ENCODE measurements around the gene SLC16A3.

Gene SLC16A3

DNA sequence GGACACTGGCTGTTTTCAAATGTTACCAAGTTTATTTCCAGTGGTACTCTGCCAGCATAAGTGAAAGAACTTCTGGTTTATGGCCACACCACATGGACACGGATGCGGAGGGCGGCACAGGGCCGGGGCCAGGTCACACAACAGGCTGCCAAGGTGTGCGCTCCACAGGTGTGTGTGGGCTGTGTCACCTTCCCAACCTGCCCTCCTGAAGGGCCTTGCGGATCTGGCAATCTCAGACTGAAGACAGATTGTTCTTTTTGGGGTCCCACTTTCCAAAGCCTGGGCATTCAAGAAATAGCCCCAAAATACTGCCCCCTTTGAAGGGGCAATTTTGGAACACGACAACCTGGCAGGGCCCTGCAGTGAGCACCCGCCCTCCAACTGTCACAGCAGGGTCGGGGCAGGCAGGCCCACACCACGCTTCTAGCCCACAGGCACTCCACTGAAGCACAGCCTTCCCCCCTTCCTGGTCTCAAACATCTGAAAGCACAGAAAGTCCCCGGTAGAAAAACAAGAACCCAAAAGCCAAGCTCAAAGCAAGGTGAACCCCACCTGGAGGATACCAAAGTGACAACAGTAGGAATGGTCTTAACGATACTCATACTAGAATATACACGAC, 41.1 kb downstream of the SLC16A3 start:
- no peak for DNase-seq

DNA sequence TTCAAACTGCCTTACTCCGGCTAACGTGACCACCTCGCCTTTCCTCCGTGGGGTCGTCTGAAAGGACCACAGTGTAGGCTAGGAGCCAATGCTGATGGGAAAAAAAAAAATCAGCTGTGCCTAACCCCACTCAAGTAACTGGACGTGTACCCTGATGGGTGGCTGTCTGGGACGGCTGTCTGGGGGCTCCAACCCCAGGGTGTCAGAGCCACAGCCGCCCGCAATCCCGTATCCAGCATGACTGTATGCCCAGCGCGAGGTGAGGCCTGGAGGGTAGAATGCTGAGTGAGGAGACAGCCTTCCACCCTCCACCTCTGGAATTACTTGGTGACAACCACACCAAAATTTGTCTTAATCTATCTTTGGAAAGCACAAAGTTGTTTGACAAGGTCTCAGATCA, 41.8 kb downstream of the SLC16A3 start:
- no peak for DNase-seq

DNA sequence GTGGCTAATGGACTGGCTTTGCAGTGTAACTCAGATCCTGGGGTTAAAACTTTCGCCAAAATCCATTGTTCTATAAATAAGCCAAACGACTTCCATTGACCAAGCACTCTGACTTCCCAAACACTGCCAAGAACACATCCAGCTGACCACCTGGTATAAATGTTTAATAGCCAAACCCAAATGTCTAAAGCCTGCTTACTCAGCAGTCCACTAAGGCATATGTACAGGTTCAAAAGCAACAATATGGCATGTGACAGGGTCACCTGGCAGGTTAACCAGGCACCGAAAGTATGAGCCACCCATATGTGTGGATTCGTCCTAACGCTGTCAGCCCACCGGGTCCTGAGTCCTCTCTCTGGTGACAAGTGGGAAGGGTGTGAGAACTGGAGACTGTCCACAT, 42.6 kb downstream of the SLC16A3 start:
- DNase-seq: no peak

DNA sequence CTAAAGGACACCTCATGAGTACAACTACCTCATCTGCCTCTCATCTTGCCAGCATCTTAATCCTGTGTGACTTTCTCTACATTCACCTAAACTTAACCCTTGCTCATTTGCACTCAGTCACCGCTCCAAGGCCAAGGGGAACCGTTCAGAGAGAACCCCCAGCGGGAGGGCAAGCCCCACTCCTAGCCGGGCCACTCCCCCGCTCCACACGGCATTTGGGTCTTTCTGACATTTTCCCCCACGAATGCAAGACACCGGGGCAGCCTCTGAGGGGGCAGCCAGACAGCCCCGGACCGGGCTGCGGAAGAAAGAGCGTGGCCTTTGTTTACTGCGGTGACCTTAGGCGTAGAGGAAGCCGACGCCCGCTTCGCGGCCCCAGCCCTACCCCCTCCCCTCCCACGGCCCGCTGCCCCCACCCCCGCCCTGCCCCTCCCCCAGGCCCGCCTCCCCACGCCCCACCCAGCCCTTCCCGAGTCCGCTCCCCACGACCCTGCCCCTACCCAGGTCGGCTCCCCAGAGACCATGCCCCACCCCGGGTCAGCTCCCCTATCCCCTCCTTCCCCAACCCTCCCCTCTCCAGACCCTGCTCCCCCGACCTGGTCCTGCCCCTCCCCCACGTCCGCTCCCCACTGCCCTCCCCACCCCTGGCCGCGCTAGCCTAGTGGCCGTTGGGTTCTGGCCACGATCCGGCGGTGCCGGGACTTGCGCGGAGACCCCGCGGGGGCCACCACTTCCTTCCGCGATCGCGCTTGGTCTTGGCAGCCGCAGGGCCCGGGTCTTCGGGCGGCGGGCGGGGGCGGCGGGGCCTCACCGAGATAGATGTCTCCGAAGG, 43.9 kb downstream of the SLC16A3 start:
- DNase-seq: no peak

DNA sequence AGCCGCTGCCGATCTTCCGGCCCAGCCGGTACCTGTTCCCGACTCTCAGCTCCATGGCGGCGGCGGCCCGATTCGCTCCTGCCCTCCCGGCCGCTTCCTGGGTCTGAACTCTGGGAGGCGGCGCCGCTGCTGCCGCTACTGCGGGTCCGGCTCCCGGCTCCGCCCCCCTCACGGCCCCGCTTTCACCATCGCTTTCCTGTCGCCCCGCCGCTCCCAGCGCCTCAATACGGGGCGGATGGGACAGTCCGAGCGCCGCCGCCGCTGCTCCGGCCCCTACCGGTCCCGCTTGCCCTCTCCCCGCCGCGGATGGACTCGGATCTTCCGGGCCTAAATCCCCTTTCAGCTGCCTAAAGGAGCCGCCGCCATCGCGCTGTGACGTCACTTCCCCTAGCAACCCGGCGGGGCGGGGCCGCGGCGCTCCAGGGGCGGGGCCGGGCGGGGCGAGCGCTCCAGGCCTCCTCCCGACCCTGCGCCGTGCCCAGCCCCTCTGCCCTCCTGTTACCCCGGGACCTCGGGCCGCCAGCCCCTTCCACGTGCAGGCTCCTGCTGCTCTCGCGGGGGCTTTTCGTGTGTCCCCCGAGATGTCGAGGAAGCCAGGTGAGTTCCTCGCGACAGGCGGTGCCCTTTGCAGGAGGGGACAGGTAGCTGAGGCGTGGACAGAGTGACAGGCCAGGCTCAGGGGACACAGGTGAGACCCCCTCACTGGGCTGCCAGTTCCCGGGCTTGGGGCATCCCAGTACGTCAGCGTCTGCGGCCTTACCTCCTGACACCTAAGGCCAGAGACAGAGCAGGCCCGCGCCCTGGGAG, 44.7 kb downstream of the SLC16A3 start, which contains the start of gene CSNK1D:
CSNK1D (minus strand) TSS at position 374 of the 807 bp plus-strand sequence; CDS start at position 55, 319 bp downstream.
- peak; percentile 52 for DNase-seq

DNA sequence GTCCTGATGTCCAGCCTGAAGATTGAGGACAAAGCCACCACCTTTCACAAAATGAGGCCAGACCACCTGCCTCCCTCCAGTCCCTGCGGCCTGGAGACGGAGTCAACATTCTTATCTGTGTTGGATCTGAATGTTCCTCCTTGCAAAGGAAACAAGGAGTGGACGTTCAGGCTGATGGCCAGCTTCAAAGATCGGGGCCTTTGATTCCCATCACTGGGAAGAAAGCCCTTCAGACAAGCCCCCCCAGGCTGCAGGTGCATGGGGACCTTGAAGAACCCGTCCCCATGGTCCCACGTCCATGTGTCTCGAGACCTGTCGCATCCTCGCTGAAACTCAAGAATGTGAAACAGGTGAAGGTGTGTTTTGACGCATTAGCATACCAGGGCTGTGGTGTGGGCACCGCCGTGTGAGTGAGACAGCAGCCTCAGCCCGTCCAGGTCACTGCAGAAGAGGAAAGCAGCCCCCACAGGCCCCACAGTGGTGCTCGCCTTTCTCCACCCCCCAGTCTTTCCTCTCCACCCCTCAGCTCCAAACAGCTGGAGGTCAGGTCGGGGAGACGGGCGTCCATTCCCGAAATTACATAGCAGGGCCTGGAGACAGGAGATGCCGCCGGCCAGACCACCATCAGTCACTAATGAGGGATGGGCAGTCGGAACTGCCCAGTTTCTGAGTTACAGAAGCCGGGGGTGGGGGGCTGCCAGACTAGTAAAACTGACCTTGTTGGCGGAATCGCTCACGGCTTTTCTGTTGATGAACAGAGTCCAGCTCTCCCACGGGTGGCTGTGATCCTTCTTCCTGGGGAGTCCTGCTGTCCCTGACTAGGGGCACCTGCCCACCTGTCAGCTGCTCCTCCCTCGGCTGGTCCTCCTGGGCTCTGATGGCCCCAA, 45.5 kb downstream of the SLC16A3 start:
- no peak for DNase-seq

DNA sequence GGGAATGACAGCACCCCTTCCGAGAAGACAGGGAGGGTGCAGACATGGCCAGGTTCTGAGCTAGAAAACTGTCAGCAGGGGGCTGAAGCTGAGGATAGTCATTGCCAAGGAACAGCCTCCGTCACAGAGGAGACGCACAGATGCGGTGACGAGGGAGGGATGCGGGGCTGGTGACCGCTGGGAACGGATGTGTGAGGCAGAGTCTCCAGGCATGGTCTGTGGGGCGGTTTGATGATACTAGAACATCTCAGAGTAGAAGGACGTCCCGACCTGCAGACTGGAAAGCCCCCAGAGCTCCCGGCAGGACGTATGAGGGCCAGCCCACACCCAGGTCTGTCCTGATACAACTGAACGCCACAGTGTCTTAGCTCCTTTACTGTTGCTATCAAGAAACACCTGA, 46.5 kb downstream of the SLC16A3 start:
- no peak for DNase-seq

DNA sequence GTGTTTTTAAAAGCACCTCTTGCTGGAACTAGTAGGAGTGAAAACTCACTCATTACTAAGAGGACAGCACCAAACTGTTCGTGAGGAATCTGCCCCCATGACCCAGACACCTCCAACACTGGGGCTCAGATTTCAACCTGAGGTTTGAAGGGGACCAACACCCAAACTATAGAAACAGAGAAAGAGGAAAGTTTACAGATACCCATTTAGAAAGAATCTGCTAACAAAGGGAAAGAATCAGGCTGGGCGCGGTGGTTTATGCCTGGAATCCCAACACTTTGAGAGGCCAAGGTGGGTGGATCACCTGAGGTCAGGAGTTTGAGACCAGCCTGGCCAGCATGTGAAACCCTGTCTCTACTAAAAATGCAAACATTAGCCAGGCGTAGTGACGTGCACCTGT, 48.1 kb downstream of the SLC16A3 start:
- DNase-seq: no peak

DNA sequence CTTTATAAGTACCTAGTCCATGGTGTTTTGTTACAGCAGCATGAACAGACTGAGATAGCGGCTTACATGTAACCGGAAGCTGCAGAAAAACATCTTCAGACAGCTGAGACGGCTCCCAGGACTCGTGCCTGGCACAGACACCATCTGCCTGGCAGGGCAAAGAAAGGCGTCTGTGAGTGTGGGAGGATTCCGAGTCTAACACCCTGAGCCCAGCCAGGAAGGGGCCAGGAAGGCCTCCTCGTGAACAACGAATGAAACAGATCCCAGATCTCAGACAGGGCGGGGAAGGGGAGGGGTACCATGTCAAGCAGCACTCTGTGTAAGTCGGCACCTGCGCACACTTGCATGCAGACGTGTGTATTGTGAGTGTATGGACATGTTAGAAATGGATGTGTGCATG, 49.0 kb downstream of the SLC16A3 start:
- DNase-seq: no peak

DNA sequence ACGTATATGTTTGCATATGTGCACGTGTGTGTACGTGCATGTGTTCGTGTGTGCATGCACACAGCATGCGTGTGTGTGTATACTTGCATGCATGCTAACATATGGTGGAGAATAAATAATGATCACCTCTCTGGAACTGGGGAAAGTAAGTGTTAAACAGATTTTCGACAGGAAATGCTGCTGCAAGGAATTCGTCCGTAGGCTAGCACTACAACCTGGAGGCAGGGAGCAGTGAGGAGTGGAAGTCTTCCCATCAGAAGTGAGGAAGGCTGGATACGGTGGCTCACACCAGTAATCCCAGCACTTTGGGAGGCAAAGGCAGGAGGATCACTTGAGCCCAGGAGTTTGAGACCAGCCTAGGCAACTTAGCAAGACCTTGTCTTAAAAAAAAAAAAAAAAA, 49.5 kb downstream of the SLC16A3 start:
- DNase-seq: no peak

DNA sequence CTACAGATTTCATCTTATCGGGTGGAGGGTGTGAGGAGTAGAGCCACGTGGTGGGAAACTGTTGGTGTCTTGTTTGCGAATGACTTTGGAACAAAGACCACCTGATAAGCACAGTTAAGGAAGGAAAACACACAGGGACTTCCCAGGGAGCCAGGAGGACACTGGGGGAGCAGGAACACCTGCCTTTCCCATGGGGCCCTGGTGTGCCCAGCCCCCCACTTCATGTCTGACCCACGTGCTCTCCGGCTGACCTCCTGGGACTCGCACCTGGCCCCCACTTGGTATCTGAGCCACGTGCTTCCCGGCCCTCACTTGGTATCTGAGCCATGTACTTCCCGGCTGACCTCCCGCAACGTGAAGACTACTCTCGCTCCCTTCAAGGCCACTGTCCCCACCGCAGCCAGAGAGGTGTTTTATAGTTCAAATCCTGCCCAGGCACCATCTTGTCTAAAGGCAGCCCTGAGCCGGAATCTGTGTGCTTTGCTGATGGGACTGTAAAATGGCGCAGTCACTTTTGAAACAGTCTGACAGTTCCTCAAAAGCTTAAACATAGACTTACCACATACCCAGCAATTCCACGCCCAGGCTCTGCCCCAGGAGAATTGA, 50.0 kb downstream of the SLC16A3 start:
- no peak for DNase-seq

DNA sequence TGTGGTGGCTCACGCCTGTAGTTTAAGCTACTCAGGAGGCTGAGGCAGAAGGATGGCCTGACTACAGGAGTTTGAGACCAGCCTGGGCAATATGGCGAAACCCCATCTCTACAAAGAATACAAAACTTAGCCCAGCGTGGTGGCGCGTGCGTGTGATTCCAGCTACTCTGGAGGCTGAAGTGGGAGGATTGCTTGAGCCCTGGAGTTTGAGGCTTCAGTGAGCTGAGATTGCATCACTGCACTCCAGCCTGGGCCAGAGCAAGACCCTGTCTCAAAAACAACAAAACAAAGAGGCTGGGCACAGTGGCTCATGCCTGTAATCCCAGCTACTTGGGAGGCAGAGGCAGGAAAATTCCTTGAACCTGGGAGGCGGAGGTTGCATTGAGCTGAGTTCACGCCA, 51.7 kb downstream of the SLC16A3 start:
- no peak for DNase-seq

DNA sequence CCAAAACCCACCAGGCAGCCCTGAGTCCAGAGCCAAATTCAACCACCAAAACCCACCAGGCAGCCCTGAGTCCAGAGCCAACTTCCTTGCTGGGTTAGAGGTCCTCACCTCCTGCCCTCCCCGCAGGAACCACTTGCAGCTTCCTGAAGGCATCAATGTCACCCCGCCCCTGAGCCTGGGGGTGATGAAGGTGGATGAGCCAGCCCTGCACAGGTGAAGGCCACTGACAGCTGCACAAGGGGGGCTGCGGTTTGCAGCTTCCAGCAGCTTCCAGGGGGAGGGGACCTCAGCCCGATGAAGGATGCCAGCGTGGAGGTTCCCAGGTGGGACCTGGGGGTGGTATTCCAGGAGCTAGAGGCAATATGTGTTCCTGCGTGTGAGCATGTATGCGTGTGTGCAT, 52.2 kb downstream of the SLC16A3 start:
- no peak for DNase-seq

DNA sequence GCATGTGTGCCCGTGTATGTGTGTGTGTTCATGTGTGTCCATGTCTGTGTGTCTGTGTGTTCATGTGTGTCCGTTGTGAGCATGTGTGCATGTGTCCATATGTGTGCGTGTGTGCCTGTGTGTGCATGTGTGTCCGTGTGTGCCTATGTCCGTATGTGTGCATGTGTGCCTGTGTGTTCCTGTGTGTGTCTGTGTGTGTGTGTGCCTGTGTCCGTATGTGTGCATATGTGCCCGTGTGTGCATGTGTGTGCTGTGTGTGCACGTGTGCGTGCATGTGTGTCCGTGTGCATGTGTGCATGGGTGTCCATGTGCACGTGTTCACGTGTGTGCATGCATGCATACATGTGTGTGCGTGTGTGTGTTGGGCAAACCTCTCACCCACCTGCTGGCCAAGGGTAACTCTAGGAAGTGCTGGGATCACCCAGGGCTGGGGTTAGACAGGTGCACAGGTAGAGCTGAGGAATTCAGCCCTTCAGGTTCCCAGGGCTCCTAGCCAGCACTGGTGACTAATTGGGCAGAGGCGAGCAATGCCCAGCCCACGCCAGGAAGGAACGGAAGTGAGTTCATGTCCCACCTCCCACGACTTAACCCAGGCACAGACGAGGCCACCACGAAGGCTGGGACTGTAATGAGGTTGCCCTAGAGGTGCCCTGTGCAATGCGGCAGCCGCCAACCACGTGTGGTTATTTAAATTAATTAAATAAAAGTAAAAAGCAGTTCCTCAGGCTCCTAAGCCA, 52.8 kb downstream of the SLC16A3 start:
- no peak for DNase-seq

DNA sequence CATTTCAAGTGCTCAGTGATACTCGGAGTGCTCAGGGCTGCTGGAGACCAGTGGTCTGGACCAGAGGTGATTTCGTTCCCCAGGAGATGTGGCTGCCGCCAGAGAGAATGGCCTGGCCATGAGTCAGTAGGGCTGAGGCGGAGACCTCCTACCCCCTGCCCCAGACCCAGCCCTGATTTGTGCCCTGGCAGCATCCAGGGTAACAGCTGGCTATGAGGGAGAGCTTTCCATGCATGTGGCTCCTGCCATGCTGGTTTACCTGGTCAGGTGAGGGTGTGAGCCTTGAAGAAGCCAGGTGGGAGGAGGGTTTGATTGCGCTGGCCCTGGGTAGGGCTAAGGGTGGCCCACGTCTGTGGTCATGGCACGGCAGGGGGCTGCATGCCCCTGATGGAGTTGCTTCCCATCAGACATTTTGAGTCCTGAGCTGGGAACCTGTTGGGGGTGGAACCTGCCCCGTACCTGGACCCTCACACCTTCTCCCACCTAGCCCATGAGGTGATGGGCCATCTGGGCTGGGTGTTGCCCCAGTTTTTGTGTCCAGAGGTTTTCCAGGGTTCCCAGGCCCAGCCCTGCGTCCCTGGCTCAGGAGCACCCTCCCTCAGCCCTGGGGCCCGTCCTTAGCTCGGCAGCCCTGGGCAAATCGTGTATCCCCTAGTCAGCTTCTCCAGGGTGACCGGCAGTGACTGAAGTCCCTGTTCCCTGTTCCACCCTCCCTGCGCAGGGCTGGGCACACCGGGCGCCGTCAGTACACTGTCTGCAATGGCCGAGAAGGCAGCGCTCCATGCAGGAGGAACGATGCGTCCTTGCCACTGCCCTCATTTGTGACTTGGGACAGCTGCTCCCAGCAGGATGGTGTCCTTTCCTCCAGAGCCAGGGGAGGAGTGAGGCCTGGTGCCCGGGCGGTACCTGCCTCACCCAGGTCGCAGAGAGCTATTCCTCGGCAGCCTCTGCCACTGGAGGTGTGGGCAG, 53.7 kb downstream of the SLC16A3 start:
- no peak for DNase-seq

DNA sequence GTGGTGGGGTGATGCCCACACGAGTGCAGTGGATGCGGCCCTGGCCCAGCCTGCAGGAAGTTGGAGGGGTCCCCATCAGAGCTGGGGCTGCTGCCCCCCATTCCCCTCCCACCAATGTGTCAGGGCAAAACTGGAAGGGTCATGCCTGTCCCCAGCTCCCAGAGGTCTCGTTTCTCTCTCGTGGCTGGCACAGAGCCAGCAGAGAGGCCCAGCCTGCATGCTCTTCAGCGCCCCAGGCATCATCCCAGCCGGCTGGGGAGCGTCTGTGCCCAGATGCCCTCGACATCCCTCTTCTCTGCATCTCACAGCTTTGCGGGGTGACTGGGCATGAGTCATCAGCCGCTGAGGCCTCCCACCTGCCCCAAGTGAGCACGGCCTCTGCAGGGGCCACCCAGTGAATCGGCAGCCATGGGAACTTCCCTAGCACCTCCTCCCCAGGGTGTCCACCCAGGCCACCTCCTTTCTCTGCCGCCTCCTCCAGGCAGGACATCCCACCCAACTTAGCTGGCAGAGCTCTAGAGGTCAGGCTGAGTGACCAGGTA, 54.4 kb downstream of the SLC16A3 start:
- no peak for DNase-seq

DNA sequence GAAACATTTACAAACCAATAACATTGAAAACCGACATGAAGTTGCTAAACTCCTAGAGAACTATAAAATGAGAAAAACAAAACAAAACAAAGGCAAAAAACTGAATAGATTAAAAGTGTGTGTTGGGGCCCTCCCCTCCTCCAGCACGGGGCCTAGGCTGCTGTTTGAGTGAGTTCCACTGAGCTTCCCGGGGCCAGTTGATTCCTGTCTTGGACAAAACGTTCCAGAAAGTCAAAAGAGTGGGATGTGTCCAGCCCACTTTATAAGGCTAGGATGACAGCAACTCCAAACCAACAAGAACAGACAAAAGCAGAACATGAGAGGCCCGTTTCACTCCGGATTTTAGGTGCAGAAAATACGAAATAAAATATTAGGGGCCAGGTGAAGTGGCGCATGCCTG, 56.3 kb downstream of the SLC16A3 start:
- no peak for DNase-seq

DNA sequence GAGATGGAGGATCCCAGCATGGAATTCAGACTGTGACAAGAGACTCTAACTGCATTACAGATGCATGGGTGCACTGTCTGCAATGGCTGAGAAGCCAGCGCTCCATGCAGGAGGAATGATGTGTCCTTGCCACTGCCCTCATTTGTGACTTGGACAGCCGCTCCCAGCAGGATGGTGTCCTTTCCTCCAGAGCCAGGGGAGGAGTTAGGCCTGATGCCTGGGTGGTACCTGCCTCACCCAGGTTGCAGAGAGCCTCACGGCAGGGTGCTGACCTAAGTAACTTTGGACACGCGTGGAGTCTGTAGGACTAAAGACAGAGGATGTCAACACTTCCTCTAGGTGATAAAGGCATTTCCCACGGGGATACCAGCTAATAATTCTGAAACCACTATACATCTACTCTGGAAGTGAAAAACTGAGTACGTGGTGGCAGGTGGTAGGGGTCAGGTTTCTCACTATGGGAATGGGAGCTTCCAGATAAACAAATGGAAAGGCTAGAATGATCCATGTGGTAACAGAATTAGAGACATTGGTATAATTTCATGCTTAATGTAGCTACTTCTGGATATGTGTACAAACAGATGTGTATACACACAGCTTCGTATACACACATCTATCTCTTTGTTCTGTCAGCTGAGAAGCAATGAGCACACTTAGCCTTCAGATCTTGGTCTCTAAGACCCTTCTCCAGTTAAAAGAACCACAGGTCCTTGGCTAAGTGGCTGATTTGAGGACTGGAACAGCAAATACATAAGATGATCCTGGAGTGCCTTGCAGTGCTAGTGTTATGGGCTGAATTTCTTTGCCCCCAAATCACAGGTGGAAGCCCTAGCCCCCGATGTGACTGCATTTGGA, 58.4 kb downstream of the SLC16A3 start:
- no peak for DNase-seq
